Upper lobe of right lung (tissue), 1 donor: ENCODE measurements around the gene JAG1. TPM values are rescaled to one million over a fixed set of nuclear protein-coding genes. Genes with fewer than 3 reads are reported as not detected.
A peak's percentile ranks its signal among the peaks of the same experiment; 100 is the strongest.
"Not testable (repeated sequence)": the region's sequence is repeated elsewhere in the genome, so short reads cannot be mapped to it uniquely, and the experiment has no call there.

Source experiments
- ATAC-seq: fragments of 200-7000 bp; cut with Tn5 transposase; one replicate; pipeline ENCODE4 v1.9.1; 2020; ENCODE audit warnings: mild to moderate bottlenecking, moderate library complexity
- DNase-seq: peaks from one replicate; pipeline ENCODE4 v3.0.0-alpha.2; 2020
- H3K27ac ChIP-seq: fragments of 200-600 bp; one replicate; pipeline ENCODE4 v1.8.0; 2022
- H3K27me3 ChIP-seq: fragments of 200-600 bp; one replicate; pipeline ENCODE4 v1.8.0; 2022; ENCODE audit warnings: mild to moderate bottlenecking
- H3K36me3 ChIP-seq: fragments of 200-600 bp; one replicate; pipeline ENCODE4 v1.8.0; 2022
- H3K4me1 ChIP-seq: fragments of 200-600 bp; one replicate; pipeline ENCODE4 v1.8.0; 2022
- H3K4me3 ChIP-seq: fragments of 200-600 bp; one replicate; pipeline ENCODE4 v1.8.0; 2022; ENCODE audit warnings: mild to moderate bottlenecking
- H3K9me3 ChIP-seq: fragments of 200-600 bp; one replicate; pipeline ENCODE4 v1.8.0; 2022
- intact Hi-C: fragments of 100-400 bp; cut with DNase I; formaldehyde crosslinking; loops from one replicate; pipeline ENCODE4 v1.11.0; 2022
- total RNA-seq: library from RNA; stranded (reverse); fragmentation: NEBNext Ultra II Directional; extraction: Animal tissue kit (Norgen Biotek cat#: 25700); gene quantifications from one replicate; pipeline ENCODE4 v1.2.1, GENCODE V29; 2021
- TF ChIP-seq, protein P1 (sequence below): fragments of 200-600 bp; IDR thresholded peaks from one replicate; pipeline ENCODE4 v1.8.0; 2022; ENCODE audit warnings: antibody characterized with exemption
- donor health status: DM: no; HTN: yes; CAD: no; lungs with severe emphysema.

JAG1 gene
- total RNA-seq, 1 donor from 2014 or later: 51.6 TPM

DNA sequence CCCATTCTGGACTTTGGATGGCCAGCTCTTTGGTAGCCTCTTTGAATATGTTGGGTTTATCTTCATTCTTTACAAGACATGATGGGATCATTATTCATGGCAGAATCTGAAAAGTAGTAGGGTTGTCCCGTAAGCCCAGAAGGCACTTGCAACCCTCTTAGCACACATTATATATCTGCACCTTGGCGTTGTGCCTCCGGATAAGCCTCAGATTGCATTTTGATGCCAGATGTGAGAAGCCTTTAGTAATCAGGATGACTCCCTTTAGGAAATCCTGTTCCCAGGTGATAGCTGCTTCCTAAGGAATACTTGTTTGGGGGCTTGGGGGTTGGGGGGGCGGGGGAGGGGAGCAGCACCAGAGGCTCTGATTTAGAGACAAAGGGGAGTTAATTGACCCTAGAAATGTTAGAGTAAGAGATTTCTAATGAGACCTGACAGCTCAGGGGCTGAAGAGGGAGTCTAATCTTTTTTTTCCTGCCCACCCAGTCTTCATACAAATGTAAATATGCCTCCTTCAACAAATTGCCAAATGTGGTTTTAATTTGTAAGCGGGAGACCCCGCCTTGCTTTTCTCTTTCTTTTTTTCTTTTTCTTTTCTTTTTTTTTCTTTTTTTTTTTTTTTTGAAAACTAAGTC, 55.1 kb downstream of the JAG1 start:
- Histone ChIP-seq H3K4me1 (no peaks in the 10 kb centered on the region), H3K27ac (no peak overlapping the region), H3K9me3 (no peaks in the 10 kb centered on the region), H3K27me3 (no peaks in the 10 kb centered on the region), H3K4me3 (no peak overlapping the region), H3K36me3 (no peaks in the 10 kb centered on the region)
- ATAC-seq (no peak), DNase-seq (no peak)
- TF ChIP-seq, protein P1, sequence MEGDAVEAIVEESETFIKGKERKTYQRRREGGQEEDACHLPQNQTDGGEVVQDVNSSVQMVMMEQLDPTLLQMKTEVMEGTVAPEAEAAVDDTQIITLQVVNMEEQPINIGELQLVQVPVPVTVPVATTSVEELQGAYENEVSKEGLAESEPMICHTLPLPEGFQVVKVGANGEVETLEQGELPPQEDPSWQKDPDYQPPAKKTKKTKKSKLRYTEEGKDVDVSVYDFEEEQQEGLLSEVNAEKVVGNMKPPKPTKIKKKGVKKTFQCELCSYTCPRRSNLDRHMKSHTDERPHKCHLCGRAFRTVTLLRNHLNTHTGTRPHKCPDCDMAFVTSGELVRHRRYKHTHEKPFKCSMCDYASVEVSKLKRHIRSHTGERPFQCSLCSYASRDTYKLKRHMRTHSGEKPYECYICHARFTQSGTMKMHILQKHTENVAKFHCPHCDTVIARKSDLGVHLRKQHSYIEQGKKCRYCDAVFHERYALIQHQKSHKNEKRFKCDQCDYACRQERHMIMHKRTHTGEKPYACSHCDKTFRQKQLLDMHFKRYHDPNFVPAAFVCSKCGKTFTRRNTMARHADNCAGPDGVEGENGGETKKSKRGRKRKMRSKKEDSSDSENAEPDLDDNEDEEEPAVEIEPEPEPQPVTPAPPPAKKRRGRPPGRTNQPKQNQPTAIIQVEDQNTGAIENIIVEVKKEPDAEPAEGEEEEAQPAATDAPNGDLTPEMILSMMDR: no peak
- intact Hi-C loops: no loop called here

- H3K36me3 ChIP-seq, DNase-seq, H3K27me3 ChIP-seq, H3K4me1 ChIP-seq, H3K4me3 ChIP-seq, H3K9me3 ChIP-seq, ATAC-seq, H3K27ac ChIP-seq, intact Hi-C loops: not testable (repeated sequence)
Observed at GRCh38 chr20:10617549-10618133, 56.2 kb downstream of the JAG1 start.

- ATAC-seq (no peak), DNase-seq (no peak)
- H3K36me3 ChIP-seq: no peaks in the 10 kb centered on the region
- TF ChIP-seq, protein P1: no peak
- no peaks in the 10 kb centered on the region for H3K9me3 ChIP-seq
- H3K4me3 ChIP-seq: no peak overlapping the region
- no peaks in the 10 kb centered on the region for H3K4me1 ChIP-seq
- no peak overlapping the region for H3K27ac ChIP-seq
- intact Hi-C loops: no loop called here
- H3K27me3 ChIP-seq: no peaks in the 10 kb centered on the region
Observed at GRCh38 chr20:10616212-10616611, 57.6 kb downstream of the JAG1 start.

GRCh38 chr20:10613911-10614310, 59.9 kb downstream of the JAG1 start:
- no peaks in the 10 kb centered on the region for H3K4me1 ChIP-seq
- TF ChIP-seq, protein P1: no peak
- H3K27ac ChIP-seq: no peak overlapping the region
- DNase-seq (no peak), ATAC-seq (no peak)
- intact Hi-C loops: no loop called here
- H3K9me3 ChIP-seq: no peaks in the 10 kb centered on the region
- no peaks in the 10 kb centered on the region for H3K27me3 ChIP-seq
- H3K36me3 ChIP-seq: no peaks in the 10 kb centered on the region
- no peak overlapping the region for H3K4me3 ChIP-seq

DNA sequence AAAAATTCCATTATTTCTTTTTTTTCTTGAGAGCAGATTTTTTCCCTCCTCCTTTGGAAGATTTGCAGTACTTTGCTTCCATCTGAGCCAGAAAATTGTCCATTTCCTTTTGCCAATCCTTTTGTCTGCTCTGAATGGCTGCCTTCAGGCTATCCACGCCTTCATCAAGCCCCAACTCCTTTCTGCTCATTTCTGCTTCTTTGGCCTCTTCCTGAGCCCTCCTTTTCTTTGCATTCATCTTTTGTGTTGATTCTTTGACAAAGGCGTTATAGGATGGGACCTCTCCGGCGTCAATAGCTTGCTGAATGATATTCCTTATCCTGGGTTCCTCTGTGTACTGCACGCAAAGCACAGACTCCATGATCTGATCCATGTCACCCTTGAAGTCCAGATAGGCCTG, 60.4 kb downstream of the JAG1 start:
- H3K4me1 ChIP-seq, H3K4me3 ChIP-seq, H3K36me3 ChIP-seq, ATAC-seq, intact Hi-C loops, H3K27me3 ChIP-seq, H3K9me3 ChIP-seq, H3K27ac ChIP-seq, DNase-seq: not testable (repeated sequence)

GRCh38 chr20:10611357-10611756, 62.4 kb downstream of the JAG1 start:
- intact Hi-C loops: no loop called here
- no peaks in the 10 kb centered on the region for H3K36me3 ChIP-seq
- no peak for DNase-seq
- no peaks in the 10 kb centered on the region for H3K27me3 ChIP-seq
- TF ChIP-seq, protein P1: peak; percentile 49
- ATAC-seq: peak; percentile 74
- H3K9me3 ChIP-seq: no peaks in the 10 kb centered on the region
- H3K4me1 ChIP-seq: no peaks in the 10 kb centered on the region
- no peak overlapping the region for H3K27ac ChIP-seq
- no peak overlapping the region for H3K4me3 ChIP-seq
